NK-92 (cell line): ENCODE measurements around the gene BRINP3.

Experiments used
- DNase-seq: peaks from one replicate; lab custom pipeline; 2025; ENCODE audit not compliant: unreplicated experiment; lab: John Stamatoyannopoulos, UW

BRINP3 gene

DNA sequence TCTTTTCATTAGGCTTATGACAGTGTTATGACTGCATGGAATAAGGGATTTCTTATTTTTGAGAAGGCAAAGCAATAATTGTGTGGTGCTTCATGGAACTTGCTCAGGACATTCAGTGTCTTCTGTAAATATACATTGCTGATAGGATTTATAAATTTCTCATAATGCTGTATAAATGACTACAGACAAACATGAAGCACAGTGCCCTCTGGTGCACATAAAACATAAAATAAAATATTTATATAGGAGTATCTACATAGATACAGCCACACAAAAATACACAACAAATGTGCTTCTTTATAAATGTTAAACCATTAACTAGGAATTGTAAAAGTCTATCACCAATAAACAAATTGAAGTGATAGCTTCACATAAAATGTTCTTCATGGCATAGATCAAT is 24.1 kb downstream of the BRINP3 start:
- DNase-seq: no peak

DNA sequence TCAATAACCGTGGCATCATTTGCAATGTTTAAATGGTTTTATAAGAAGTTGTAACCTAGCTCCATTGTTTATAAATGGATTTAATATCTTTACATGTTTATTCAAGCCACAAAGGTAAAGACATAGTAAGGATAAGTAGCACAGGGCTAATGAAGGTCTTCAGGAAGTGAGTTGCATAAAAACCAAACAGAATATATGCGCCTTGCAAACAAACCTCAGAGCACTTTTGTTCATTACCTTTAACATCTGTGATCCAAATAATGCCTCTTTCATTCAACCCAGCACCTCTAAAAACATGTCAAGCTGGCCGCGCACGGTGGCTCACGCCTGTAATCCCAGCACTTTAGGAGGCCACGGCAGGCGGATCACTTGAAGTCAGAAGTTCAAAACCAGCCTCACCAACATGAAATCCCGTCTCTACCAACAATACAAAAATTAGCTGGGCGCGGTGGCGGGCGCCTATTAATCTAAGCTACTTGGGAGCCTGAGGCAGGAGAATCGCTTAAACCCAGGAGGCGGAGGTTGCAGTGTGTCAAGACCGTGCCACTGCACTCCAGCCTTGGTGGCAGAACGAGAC is 25.3 kb downstream of the BRINP3 start:
- no peak for DNase-seq

DNA sequence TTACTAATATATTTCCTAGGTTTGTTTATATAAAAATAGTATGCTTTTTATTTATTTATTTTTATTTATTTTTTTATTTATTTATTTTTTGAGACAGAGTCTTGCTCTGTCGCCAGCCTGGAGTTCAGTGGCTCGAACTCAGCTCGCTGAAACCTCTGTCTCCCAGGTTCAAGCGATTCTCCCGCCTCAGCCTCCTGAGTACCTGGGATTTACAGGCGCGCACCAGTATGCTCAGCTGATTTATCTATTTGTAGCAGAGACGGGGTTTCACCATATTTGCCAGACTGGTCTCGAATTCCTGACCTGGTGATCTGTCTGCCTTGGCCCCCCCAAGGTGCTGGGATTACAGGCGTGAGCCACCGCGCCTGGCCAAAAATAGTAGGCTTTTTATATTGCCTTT is 33.2 kb downstream of the BRINP3 start:
- no peak for DNase-seq

DNA sequence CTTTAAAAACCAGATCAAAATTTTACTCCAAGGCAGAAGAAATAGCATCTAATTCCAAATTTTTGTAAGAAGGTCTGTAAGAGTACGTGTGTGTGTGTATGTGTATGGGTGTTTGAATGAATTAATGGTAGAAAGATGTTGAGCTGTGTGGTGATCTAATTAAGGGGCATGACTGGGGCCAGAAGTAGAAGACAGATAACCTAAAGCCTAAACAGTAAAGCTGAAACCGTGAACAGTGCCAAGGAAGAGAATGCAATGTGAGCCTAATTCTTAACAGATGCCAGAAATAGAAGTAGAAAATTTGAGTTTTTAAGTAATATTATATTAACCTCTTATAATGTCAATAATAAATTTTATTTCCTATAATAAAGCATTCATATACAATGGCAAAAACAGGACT is 38.2 kb downstream of the BRINP3 start:
- no peak for DNase-seq

DNA sequence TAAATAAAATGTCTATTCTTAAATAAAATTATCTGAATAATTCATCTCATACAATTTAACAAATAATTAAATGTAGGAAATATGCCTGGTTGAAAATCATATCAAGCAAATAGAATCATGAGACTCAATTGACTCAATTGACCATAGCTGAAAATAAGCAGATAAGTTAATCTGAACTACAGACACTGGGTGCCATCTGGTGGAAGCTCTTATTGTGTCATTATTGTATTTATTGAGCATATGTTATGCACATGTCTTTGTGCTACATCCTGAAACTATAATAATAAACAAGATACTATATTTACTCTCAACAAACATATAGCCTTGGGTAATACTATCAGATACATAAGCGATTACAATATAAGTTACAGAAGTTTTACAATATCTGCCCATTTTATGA is 41.0 kb downstream of the BRINP3 start:
- DNase-seq: no peak

DNA sequence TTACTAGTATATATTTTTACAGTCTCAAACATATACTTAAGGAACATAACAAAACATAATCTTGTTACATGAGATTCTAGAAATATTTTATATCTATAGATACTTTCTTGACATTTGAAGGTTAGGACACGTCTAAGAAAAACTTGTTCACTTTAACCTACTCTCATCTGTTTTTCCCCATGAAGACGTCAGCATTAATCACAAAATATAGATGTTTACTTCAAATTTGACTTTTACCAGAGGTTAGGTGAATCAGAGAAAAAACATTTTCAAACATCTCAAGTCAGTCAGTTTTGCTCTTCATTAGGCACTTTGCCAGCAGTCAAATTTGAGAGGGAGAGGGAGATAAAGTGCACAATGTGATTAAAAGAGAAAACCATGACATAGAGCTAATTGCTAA is 47.7 kb downstream of the BRINP3 start:
- DNase-seq: no peak

DNA sequence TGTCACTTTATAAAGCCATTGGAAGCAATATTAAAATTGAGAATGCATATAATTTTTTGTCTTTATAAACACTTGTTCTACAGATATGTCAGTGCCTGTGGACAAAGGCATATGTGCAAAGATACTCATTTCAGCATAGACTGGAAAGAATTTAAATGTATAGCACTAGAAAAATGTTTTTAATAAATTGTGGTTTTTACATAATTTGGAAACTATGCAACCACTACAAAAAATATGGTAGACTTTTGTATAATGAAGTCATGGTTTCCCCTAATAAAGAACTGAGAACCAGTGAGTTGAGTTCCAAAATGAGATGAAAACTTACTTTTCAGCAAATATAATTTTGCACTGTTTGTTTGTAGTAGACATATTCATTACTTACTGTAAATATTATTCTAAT is 48.5 kb downstream of the BRINP3 start:
- no peak for DNase-seq

DNA sequence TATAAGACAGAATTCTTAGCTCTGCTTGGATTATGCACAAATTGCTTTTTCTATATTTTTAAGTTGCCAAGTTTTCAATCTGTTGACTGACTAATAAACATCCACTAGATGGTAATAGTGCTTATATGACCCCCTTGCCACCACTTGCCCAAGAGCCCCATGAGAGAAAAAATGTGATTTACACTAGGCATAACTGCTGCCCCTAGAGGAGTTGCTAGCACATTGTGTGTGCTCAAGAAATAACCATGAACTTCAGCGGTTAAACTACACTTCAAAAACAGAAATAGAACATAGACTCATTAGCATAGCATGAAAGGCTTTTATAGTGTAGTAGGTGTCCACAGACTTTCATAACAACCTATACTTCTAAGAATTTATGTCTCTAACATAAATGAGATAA is 61.4 kb downstream of the BRINP3 start:
- DNase-seq: no peak

DNA sequence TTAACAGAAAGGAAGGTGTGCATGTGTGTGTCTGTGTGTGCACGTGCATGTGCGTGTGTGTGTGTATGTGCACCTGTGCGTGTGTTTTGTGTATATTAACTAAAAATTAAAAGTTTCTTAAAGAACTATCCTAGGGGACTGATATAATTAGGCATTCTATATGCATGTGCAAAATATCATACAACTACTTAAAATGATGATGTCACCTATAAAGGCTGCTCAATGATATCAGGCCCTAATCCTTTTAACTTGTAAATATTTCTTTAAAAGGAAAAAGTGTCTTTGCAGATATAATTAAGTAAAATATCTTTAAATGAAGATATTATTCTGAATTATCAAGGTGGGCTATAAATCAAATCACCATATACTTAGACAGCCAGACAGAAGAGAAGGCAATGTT is 64.5 kb downstream of the BRINP3 start:
- DNase-seq: no peak

DNA sequence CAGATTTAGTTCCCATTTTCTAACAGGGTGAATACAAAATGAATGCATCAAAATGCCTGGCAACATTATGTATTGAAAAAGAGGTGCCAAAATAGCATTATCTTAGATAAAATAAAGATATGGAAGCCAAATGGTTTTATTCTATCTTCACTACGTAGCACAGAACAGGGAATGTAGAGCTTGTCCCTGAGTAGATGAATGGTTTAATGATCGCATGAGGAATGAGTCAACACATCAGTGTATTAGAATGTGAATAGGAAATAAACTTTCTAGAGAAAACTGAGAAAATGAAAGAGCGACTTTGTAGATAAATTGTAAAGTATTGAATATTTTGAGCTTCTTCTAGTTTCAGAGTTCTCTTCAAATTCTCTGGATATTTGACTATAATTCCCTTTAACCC is 74.3 kb downstream of the BRINP3 start:
- no peak for DNase-seq

DNA sequence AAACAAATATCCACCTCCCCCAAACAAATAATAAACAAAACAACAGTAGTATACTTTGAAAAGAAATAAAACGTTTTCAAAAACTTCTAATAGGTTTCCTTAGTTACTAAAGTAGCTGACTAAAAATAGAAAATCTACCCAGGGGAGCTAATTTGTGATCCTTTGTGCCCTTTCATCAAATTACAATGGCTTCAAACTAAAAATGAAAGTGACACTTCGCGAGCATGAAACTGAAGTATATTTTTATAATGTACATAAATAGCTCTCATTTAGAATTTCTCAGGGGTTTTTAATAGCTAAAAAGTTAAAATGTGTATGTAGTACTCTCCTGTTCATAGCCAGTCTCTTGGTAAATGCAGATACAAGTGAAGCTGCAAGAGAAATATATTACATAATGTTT is 78.4 kb downstream of the BRINP3 start:
- DNase-seq: no peak

DNA sequence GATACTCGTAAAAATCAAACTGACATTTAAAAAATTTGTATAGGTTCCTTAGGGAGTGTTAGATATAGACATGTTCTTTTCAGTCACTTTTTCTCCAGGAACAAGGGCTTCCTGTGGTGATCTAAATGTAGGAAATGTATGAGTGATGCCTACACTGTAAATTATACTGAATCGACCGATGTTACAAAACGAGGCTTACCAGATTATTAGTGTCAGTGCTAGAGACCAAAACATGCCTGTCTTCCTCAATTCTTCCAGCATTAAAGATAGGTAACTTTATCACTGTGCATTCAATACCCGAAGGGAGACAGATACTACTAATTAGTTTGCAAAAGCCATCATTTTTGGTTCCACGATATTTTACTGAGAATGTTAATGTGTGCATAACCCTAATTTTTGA is 86.1 kb downstream of the BRINP3 start:
- DNase-seq: no peak

DNA sequence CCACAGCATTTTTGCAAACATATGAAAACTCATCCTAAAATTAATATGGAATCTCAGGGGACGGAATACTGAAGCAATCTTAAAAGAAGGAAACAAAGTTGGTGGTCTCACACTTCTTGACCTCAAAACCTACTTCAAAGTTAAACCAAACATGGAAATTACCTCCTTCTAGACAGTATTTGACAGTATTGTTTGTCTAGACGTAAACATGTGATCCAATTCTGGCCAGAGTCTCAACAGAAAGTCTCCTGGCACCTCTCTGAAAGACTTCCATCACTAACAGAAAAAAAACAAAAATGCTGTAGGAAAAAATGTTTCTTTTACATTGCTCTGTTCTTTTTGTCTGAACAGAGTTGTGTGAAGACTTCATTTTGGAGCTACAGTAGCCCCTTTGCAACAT is 99.7 kb downstream of the BRINP3 start:
- no peak for DNase-seq

DNA sequence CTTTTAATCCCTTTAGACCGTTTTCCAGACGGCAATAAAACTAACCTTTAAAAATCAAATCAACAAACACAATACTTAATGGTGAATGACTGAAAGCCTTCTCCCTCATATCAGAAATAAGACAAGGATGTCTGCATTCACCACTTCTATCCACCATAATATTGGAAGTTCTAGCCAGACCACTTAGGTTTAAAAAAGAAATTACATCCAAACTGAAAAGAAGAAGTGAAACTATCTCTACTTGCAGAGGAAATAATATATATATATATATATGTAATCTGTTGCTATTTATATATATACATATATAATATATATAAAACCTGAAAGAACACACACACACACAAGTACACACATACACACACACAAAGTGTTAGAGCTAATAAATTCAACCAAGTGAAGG is 100.4 kb downstream of the BRINP3 start:
- no peak for DNase-seq

DNA sequence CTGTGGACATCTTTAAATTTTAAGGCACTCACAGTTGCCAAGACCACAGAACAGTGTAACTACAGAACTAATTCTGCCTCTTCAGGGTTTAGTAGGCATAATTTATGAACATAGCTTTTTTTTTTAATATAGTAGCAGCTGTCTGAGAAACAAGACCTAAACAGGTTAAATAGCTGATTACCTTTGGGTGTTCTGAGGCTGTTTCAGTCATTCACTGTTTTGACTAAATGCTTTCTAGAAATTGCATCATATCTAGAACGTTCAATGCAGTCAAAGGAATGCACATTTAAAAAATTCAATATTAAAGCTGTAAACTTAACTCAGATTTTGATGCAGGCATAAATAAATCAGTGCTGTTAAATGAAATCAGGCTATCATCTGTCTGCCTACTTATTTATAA is 101.6 kb downstream of the BRINP3 start:
- no peak for DNase-seq

DNA sequence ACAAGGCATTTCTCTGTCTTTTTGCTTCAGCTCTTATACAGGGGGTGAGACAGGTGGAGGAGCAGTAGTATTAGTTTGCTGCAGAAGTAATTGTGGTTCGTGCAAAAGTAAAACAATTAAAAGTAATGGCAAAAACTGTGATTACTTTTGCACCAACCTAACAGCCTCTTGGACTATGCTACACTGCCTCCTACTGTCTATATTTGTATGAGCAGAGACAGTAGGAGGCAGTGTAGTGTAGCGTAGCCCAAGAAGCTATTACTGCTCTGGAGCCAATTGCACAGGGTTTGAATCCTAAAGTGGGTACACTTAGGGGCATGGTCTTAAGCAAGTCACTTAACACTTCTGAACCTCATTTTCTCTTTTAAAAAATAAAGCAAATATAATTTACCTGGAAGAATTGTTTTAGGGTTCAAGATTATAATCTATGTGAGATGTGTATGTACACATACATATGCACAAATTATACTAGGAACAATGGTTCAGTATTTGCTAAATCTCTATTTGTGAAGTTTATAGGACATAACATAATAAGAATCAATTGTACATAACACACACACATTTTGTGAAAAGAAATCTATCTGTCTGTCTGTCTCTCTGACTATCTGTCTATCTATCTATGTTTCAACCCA is 103.8 kb downstream of the BRINP3 start:
- no peak for DNase-seq

DNA sequence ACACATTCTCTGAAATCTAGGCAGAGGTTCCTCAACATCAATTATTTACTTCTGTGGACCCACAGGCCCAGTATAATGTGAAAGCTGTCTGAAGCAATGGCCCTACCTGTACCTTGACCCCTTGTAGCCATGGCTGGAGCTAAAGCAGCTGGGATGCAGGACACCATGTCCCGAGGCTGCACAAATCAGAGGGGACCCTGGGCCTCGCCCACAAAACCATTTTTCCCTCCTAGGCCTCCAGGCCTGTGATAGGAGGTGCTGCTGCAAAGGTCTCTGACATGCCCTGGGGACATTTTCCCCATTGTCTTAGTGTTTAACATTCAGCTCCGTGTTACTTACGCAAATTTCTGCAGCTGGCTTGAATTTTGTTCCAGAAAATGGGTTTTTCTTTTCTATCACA is 110.5 kb downstream of the BRINP3 start:
- DNase-seq: no peak

DNA sequence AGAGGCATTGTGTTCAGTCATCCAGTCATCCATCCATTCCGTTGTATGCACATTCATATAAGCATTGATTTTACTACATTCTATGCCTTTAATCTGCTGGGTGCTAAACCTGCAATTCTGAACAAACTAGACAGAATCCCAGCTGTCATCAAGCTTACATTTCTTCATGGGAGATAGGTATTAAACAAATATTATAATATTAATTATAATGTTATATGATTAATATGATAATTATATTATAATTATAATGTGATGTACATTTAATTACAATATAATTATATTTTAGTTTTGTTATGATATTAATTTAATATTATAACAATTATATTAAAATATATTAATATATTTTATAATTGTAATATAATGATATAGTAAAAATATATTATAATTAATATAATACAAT is 112.4 kb downstream of the BRINP3 start:
- DNase-seq: no peak

DNA sequence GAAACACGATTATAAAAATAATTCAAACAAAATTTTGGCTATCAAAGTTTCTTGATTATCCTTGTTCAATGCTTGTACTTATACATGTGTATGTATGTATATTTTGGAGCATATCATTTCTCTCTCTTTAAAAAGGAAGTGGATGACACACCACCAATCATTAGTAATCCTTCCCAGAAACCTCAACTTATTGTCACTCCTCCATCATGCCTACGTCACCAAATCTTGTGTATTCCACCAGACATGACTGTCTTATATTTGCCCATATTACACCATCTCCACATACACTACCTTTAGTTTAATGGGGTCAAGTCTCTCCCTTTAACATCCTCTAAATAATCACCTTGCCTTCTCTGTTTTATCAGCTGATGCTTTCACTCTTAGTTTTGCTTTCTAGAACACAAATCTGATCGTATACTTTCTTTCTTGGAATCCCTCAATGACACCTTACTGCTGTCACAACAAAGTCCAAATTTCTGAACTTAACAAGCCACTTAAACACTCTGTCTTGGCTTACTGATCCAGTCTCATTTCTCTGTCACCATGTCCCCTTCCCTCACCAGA is 124.0 kb downstream of the BRINP3 start:
- no peak for DNase-seq

DNA sequence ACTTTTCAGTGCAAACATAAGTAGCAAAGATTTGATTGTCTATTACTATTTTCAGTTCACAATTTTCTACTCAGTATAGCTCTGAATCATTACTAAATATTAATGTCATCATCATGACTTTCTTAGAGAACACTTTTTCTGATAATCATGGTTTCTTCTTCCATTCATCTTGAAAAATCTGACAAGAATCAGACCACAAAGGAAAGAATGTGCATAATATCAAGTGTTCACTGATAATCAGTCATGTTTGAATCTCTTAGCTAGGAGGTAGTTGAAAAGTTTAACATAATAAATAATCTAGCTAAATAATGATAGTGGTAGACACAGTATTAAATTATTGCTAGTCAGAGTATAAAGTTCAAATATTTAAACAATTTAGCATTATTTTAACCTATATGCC is 133.2 kb downstream of the BRINP3 start:
- no peak for DNase-seq

DNA sequence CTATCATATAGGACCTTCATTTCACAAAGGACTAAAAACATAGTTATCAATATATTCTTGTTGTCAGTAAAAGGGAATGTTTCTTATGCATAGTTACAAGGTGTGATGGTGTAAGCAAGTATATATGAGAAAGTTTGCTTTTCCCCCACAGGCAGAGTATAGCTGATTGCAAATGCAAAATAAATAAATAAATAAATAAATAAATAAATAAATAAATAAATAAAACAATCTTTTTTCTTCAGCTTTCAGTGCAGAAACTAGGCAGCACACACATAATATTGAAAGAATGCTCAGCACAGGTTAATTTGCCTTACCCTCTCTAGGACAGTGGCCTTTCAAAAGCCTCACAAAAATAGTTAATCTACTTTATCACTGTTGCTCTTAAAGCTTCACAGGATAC is 138.8 kb downstream of the BRINP3 start:
- DNase-seq: no peak

DNA sequence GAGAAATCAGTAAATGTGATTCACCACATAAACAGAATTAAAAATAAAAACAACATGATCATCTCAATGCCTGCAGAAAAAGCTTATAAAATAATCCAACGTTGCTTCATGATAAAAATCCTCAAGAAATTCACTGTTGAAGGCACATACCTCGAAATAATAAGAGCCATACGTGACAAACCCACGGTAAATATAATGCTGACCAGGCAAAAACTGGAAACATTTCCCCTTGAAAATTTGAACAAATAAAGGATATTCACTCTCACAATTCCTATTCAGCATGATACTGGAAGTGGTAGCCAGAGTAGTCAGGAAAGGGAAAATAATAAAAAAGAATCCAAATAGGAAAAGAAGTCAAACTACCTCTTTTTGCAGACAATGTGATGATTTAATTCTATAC is 148.8 kb downstream of the BRINP3 start:
- DNase-seq: no peak

DNA sequence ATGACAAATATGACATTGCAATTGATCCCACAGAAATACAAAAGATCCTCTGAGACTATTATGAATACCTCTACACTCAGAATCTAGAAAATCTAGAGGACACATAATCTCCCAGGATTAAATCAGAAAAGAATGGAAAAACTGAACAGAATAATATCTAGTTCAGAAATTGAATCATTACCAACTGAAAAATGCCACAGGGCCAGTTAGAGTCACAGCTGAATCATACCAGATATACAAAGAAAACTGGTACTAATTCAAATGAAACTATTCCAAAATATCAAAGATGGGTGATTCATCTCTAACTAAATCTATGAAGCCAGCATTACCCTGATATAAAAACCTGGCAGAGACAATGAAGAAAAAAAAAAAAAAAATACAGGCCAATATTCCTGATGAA is 149.3 kb downstream of the BRINP3 start:
- DNase-seq: no peak
